ENCODE measurements around the gene TGFBR3. TPM values are rescaled to one million over a fixed set of nuclear protein-coding genes. Genes with fewer than 3 reads are reported as not detected.

The TGFBR3 gene
- total RNA-seq: 1 to 10 TPM; 8.1 to 9.7 TPM

- Mint-ChIP-seq H3K9me3 (no peaks in the 10 kb centered on the region), H3K27me3 (ENCODE audit: low read depth) (peaks cover 20% of the 10 kb centered on the region), H3K4me3 (peak within 1 kb of the TSS; percentile 95), H3K36me3 (ENCODE audit: insufficient read depth in 2 of 2) (peaks cover 0 to 2% of the 10 kb centered on the region in 2 donors), H3K4me1 (ENCODE audit: low read depth) (peaks cover 56% of the 10 kb centered on the region), H3K27ac (peak within 1 kb of the TSS; percentile 83)
- DNase-seq: peak; percentile 79 to 80
- ATAC-seq (replicated peaks in 1 of 2): peak; percentile 78 to 79
Observed at GRCh38 chr1:91885716-91886506, at the start of gene TGFBR3. Gene TGFBR3, minus strand, starts transcription at chr1:91886151. Its CDS starts 24,620 bp downstream, at chr1:91861531.

- H3K36me3 Mint-ChIP-seq (ENCODE audit: insufficient read depth in 2 of 2): peaks cover 0 to under 1% of the 10 kb centered on the region in 2 donors
- ATAC-seq (replicated peaks in 1 of 2) (no peak), DNase-seq (no peak)
- no peaks in the 10 kb centered on the region for H3K27me3 Mint-ChIP-seq (ENCODE audit: low read depth)
- no peak overlapping the region for H3K27ac Mint-ChIP-seq
- no peak overlapping the region for H3K4me3 Mint-ChIP-seq
- H3K4me1 Mint-ChIP-seq (ENCODE audit: low read depth): peaks cover 12% of the 10 kb centered on the region
- H3K9me3 Mint-ChIP-seq: no peaks in the 10 kb centered on the region
Observed at GRCh38 chr1:91929250-91929649, 43.3 kb upstream of the TGFBR3 start.

- Mint-ChIP-seq H3K27ac (no peak overlapping the region), H3K27me3 (ENCODE audit: low read depth) (no peaks in the 10 kb centered on the region)
Observed at GRCh38 chr1:91928026-91928425, 42.1 kb upstream of the TGFBR3 start.

DNA sequence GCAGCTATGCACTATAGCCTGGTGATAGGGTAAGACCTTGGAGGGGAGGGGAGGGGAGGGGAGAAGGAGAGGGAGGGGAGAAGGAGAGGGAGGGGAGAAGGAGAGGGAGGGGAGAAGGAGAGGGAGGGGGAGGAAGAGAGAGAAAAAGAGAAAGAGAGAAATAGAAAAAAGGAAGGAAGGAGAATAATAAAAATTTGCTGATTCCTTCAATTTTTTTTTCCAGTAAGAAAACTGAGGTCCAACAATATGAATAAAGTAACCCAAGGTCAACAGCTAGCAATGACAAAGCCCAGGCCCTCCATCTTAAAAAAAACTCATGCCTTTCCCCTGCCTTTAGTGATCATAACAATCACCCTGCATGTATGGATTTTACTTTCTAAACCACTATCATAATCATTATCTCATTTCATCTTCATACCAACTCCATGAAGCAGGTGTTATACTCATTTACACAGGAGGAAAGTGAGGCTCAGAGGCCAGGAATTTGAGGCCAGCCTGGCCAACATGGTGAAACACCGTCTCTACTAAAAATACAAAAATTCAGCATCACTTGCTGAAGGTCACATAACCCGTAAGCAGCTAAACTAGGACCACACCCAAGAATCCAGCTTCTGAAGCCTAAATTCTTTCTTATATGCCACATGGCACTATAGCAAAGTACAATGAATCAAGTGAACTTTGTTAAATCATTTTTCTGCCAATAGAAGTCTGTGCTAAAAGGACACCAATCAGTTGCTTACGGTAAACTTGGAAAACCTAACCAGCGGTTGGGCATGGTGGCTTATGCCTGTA lies 39.9 kb upstream of the TGFBR3 start:
- no peak for ATAC-seq (replicated peaks in 1 of 2)
- H3K4me1 Mint-ChIP-seq (ENCODE audit: low read depth): peaks cover 20% of the 10 kb centered on the region
- peaks cover 0 to 4% of the 10 kb centered on the region in 2 donors for H3K36me3 Mint-ChIP-seq (ENCODE audit: insufficient read depth in 2 of 2)
- H3K4me3 Mint-ChIP-seq: no peak overlapping the region
- peaks cover 7% of the 10 kb centered on the region for H3K27me3 Mint-ChIP-seq (ENCODE audit: low read depth)
- peaks cover 0 to 2% of the 10 kb centered on the region in 2 donors for H3K9me3 Mint-ChIP-seq
- no peak overlapping the region for H3K27ac Mint-ChIP-seq
- DNase-seq: no peak

More at GRCh38 chr1:91928026-91928425, 42.1 kb upstream of the TGFBR3 start:
- DNase-seq: no peak
- ATAC-seq (replicated peaks in 1 of 2): no peak
- peaks cover 20% of the 10 kb centered on the region for H3K4me1 Mint-ChIP-seq (ENCODE audit: low read depth)
- peaks cover 0 to 2% of the 10 kb centered on the region in 2 donors for H3K9me3 Mint-ChIP-seq
- no peak overlapping the region for H3K4me3 Mint-ChIP-seq
- H3K36me3 Mint-ChIP-seq (ENCODE audit: insufficient read depth in 2 of 2): peaks cover 0 to 4% of the 10 kb centered on the region in 2 donors

- peak overlapping the region; percentile 39 for H3K27ac Mint-ChIP-seq
- H3K27me3 Mint-ChIP-seq (ENCODE audit: low read depth): peaks cover 7% of the 10 kb centered on the region
- H3K4me3 Mint-ChIP-seq: no peak overlapping the region
- ATAC-seq (replicated peaks in 1 of 2): no peak
- H3K36me3 Mint-ChIP-seq (ENCODE audit: insufficient read depth in 2 of 2): peaks cover 0 to 4% of the 10 kb centered on the region in 2 donors
- DNase-seq: no peak
- peaks cover 0 to 2% of the 10 kb centered on the region in 2 donors for H3K9me3 Mint-ChIP-seq
- peaks cover 20% of the 10 kb centered on the region for H3K4me1 Mint-ChIP-seq (ENCODE audit: low read depth)
Observed at GRCh38 chr1:91924146-91924545, 38.2 kb upstream of the TGFBR3 start.

GRCh38 chr1:91919962-91920361 lies 34.0 kb upstream of the TGFBR3 start:
- no peak for ATAC-seq (replicated peaks in 1 of 2)
- DNase-seq: no peak
- Mint-ChIP-seq H3K27me3 (ENCODE audit: low read depth) (peaks cover 7% of the 10 kb centered on the region), H3K27ac (no peak overlapping the region), H3K4me3 (no peak overlapping the region), H3K4me1 (ENCODE audit: low read depth) (peaks cover 11% of the 10 kb centered on the region), H3K36me3 (ENCODE audit: insufficient read depth in 2 of 2) (peaks cover 0 to 4% of the 10 kb centered on the region in 2 donors), H3K9me3 (peaks cover 0 to 2% of the 10 kb centered on the region in 2 donors)

GRCh38 chr1:91916811-91917460 lies 31.0 kb upstream of the TGFBR3 start:
- Mint-ChIP-seq H3K27ac (no peak overlapping the region), H3K27me3 (ENCODE audit: low read depth) (no peaks in the 10 kb centered on the region), H3K36me3 (ENCODE audit: insufficient read depth in 2 of 2) (no peaks in the 10 kb centered on the region), H3K9me3 (no peaks in the 10 kb centered on the region), H3K4me1 (ENCODE audit: low read depth) (peaks cover 5% of the 10 kb centered on the region), H3K4me3 (no peak overlapping the region)
- ATAC-seq (replicated peaks in 1 of 2) (no peak), DNase-seq (no peak)

DNA sequence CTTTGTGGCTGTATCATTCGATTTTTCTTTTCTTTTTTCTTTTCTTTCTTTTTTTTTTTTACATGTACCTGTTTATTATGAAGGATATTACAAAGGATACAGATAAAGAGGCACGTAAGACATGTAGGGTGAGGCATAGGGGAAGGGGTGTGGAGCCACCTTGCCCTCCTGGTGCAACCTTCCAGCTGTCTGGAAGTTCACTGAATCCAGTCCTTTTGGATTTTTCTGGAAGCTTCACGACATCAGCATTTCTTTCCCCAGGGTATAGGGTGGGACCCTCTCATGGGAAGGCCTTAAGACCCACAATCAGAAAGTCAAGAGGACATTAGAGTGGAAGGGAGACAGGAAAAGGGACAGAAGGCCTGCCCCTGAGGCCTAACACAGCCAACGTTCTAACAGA lies 30.1 kb upstream of the TGFBR3 start:
- no peak overlapping the region for H3K4me3 Mint-ChIP-seq
- no peak overlapping the region for H3K27ac Mint-ChIP-seq
- H3K4me1 Mint-ChIP-seq (ENCODE audit: low read depth): peaks cover 5% of the 10 kb centered on the region
- no peaks in the 10 kb centered on the region for H3K9me3 Mint-ChIP-seq
- no peaks in the 10 kb centered on the region for H3K27me3 Mint-ChIP-seq (ENCODE audit: low read depth)
- no peaks in the 10 kb centered on the region for H3K36me3 Mint-ChIP-seq (ENCODE audit: insufficient read depth in 2 of 2)
- ATAC-seq (replicated peaks in 1 of 2) (no peak), DNase-seq (no peak)

DNA sequence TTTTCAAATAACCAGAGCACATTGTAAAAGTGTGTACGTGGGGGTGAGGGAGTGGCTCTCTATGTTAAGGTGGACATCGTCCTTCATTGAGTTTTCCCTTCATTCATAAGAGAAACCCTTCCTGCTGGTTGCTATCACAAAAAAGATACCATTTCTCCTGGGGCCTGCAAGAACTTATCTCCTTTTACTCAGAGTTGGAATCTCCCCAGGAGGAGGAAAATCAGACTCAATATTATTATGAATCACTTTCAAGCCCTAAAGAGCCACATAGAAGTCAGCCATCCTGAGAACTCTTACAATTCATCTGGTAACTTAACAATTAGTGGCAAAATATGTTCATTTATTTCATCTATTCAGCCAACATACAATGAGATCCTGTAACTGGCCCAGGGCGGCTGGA lies 27.1 kb upstream of the TGFBR3 start:
- peaks cover 5% of the 10 kb centered on the region for H3K4me1 Mint-ChIP-seq (ENCODE audit: low read depth)
- H3K4me3 Mint-ChIP-seq: no peak overlapping the region
- H3K36me3 Mint-ChIP-seq (ENCODE audit: insufficient read depth in 2 of 2): no peaks in the 10 kb centered on the region
- no peak overlapping the region for H3K27ac Mint-ChIP-seq
- ATAC-seq (replicated peaks in 1 of 2) (no peak), DNase-seq (no peak)
- no peaks in the 10 kb centered on the region for H3K9me3 Mint-ChIP-seq
- H3K27me3 Mint-ChIP-seq (ENCODE audit: low read depth): no peaks in the 10 kb centered on the region

- H3K4me1 Mint-ChIP-seq (ENCODE audit: low read depth): peaks cover 5% of the 10 kb centered on the region
- no peaks in the 10 kb centered on the region for H3K9me3 Mint-ChIP-seq
- ATAC-seq (replicated peaks in 1 of 2) (no peak), DNase-seq (no peak)
- H3K4me3 Mint-ChIP-seq: no peak overlapping the region
- no peaks in the 10 kb centered on the region for H3K36me3 Mint-ChIP-seq (ENCODE audit: insufficient read depth in 2 of 2)
- no peak overlapping the region for H3K27ac Mint-ChIP-seq
- no peaks in the 10 kb centered on the region for H3K27me3 Mint-ChIP-seq (ENCODE audit: low read depth)
Observed at GRCh38 chr1:91912266-91912665, 26.3 kb upstream of the TGFBR3 start.

- ATAC-seq (replicated peaks in 1 of 2) (no peak), DNase-seq (no peak)
- Mint-ChIP-seq H3K36me3 (ENCODE audit: insufficient read depth in 2 of 2) (no peaks in the 10 kb centered on the region), H3K27me3 (ENCODE audit: low read depth) (no peaks in the 10 kb centered on the region), H3K4me3 (no peak overlapping the region), H3K4me1 (ENCODE audit: low read depth) (no peaks in the 10 kb centered on the region), H3K9me3 (no peaks in the 10 kb centered on the region), H3K27ac (no peak overlapping the region)
Observed at GRCh38 chr1:91901231-91901630, 15.3 kb upstream of the TGFBR3 start.

DNA sequence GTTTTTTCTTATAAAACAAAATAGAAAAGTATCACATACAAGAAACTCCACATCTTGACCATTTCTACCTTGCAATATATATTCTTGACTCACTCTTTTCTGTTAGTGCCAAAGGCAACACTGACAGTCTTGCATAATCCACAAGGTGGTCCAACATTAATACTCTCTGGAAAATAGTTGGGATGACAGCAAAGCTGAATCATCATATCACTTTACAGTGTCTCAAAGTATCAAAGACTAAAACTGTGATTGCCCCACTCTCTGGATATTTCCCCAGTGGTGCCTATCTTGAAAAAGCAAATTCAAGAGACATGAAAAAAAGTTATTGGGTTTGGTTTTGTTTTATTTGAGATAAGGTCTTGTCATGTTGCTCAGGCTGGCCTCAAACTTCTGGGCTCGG lies 14.6 kb upstream of the TGFBR3 start:
- peaks cover 0 to 2% of the 10 kb centered on the region in 2 donors for H3K36me3 Mint-ChIP-seq (ENCODE audit: insufficient read depth in 2 of 2)
- H3K4me3 Mint-ChIP-seq: no peak overlapping the region
- ATAC-seq (replicated peaks in 1 of 2) (no peak), DNase-seq (no peak)
- H3K9me3 Mint-ChIP-seq: no peaks in the 10 kb centered on the region
- no peaks in the 10 kb centered on the region for H3K27me3 Mint-ChIP-seq (ENCODE audit: low read depth)
- H3K27ac Mint-ChIP-seq: no peak overlapping the region
- H3K4me1 Mint-ChIP-seq (ENCODE audit: low read depth): peaks cover 6% of the 10 kb centered on the region

GRCh38 chr1:91897016-91897415 lies 11.1 kb upstream of the TGFBR3 start:
- Mint-ChIP-seq H3K27ac (no peak overlapping the region), H3K27me3 (ENCODE audit: low read depth) (peaks cover 7% of the 10 kb centered on the region), H3K4me3 (no peak overlapping the region), H3K36me3 (ENCODE audit: insufficient read depth in 2 of 2) (peaks cover 0 to 4% of the 10 kb centered on the region in 2 donors), H3K4me1 (ENCODE audit: low read depth) (peaks cover 14% of the 10 kb centered on the region), H3K9me3 (no peaks in the 10 kb centered on the region)
- no peak for DNase-seq
- ATAC-seq (replicated peaks in 1 of 2): no peak
